HL-60 (cell line): ENCODE data around the gene RHOJ.
"Not testable (repeated sequence)": the region's sequence is repeated elsewhere in the genome, so short reads cannot be mapped to it uniquely, and the experiment has no call there.

ENCODE experiments used
- DNase-seq, 2 experiments: peaks; one replicate each; pipeline ENCODE4 v3.0.0-alpha.2; 2010 to 2020; ENCODE audit warnings: low read depth in 1 of 2, low spot score in 1 of 2
- H3K27ac ChIP-seq: fragments of 250-450 bp; sonication (Bioruptor Pico); replicated peaks from 2 replicates; pipeline ENCODE4 v1.5.1; 2020; ENCODE audit warnings: mild to moderate bottlenecking, moderate library complexity
- H3K27me3 ChIP-seq: fragments of 250-450 bp; sonication (Bioruptor Pico); 2 replicates; pipeline ENCODE4 v1.5.1; 2021; ENCODE audit warnings: mild to moderate bottlenecking, moderate library complexity; ENCODE audit not compliant: insufficient read depth, poor library complexity, severe bottlenecking
- H3K4me3 ChIP-seq: replicated peaks from 2 replicates; pipeline ENCODE4 v1.5.1; 2011; ENCODE audit warnings: mild to moderate bottlenecking, control low read depth, low read length; ENCODE audit not compliant: insufficient read depth
- GABPA ChIP-seq: IDR thresholded peaks from 2 replicates; pipeline ENCODE4 v1.6.1; 2012; ENCODE audit warnings: low read depth
- POLR2AphosphoS5 ChIP-seq: IDR thresholded peaks from 2 replicates; pipeline ENCODE4 v1.6.1; 2012; ENCODE audit warnings: low read depth
- SPI1 ChIP-seq: IDR thresholded peaks from 2 replicates; pipeline ENCODE4 v1.6.1; 2012; ENCODE audit warnings: low read depth, mild to moderate bottlenecking, borderline replicate concordance
- TF ChIP-seq, protein P1 (sequence below): IDR thresholded peaks from one replicate; pipeline ENCODE4 v1.5.1; 2011; ENCODE audit warnings: low read length, control low read depth, inconsistent platforms; ENCODE audit not compliant: insufficient read depth
- TF ChIP-seq, protein P2 (sequence below): IDR thresholded peaks from 2 replicates; pipeline ENCODE4 v1.6.1; 2012; ENCODE audit warnings: low read depth; ENCODE audit not compliant: insufficient replicate concordance

The RHOJ gene

DNA sequence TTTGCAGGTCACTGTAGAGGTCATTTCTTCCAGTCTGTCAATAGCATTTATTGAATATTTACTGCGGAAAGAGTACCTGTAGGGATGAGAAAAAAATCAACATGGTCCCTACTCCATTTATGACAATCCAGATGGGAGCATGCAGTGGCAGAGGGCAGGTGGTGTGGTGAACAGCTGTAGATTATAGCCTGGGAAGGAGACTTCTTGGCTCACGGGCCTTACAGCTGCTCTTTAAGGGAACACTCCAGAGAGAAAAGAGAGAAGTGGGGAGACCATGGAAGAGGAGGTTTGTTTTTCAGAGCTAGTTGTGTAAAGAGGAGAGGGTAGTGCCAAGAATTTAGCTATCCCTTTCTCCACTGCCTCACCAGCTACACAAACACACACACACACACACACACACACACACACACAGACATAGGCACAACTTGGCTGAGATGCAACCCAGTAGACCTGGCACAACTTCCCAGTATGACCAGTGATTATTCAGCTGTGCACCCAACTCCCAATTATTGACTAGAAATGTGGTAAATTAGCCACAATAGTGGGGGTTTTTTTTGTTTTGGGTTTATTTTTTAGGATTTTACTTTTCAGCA, 73.4 kb downstream of the RHOJ start:
- no peak for DNase-seq
- Histone ChIP-seq H3K27me3 (no peaks in the 10 kb centered on the region), H3K27ac (no peak overlapping the region), H3K4me3 (no peak overlapping the region)
- TF ChIP-seq, protein P1, sequence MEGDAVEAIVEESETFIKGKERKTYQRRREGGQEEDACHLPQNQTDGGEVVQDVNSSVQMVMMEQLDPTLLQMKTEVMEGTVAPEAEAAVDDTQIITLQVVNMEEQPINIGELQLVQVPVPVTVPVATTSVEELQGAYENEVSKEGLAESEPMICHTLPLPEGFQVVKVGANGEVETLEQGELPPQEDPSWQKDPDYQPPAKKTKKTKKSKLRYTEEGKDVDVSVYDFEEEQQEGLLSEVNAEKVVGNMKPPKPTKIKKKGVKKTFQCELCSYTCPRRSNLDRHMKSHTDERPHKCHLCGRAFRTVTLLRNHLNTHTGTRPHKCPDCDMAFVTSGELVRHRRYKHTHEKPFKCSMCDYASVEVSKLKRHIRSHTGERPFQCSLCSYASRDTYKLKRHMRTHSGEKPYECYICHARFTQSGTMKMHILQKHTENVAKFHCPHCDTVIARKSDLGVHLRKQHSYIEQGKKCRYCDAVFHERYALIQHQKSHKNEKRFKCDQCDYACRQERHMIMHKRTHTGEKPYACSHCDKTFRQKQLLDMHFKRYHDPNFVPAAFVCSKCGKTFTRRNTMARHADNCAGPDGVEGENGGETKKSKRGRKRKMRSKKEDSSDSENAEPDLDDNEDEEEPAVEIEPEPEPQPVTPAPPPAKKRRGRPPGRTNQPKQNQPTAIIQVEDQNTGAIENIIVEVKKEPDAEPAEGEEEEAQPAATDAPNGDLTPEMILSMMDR, result no peak
- TF ChIP-seq SPI1 (no peak), POLR2AphosphoS5 (no peak), GABPA (no peak)
- TF ChIP-seq, protein P2, sequence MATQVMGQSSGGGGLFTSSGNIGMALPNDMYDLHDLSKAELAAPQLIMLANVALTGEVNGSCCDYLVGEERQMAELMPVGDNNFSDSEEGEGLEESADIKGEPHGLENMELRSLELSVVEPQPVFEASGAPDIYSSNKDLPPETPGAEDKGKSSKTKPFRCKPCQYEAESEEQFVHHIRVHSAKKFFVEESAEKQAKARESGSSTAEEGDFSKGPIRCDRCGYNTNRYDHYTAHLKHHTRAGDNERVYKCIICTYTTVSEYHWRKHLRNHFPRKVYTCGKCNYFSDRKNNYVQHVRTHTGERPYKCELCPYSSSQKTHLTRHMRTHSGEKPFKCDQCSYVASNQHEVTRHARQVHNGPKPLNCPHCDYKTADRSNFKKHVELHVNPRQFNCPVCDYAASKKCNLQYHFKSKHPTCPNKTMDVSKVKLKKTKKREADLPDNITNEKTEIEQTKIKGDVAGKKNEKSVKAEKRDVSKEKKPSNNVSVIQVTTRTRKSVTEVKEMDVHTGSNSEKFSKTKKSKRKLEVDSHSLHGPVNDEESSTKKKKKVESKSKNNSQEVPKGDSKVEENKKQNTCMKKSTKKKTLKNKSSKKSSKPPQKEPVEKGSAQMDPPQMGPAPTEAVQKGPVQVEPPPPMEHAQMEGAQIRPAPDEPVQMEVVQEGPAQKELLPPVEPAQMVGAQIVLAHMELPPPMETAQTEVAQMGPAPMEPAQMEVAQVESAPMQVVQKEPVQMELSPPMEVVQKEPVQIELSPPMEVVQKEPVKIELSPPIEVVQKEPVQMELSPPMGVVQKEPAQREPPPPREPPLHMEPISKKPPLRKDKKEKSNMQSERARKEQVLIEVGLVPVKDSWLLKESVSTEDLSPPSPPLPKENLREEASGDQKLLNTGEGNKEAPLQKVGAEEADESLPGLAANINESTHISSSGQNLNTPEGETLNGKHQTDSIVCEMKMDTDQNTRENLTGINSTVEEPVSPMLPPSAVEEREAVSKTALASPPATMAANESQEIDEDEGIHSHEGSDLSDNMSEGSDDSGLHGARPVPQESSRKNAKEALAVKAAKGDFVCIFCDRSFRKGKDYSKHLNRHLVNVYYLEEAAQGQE, result no peak

DNA sequence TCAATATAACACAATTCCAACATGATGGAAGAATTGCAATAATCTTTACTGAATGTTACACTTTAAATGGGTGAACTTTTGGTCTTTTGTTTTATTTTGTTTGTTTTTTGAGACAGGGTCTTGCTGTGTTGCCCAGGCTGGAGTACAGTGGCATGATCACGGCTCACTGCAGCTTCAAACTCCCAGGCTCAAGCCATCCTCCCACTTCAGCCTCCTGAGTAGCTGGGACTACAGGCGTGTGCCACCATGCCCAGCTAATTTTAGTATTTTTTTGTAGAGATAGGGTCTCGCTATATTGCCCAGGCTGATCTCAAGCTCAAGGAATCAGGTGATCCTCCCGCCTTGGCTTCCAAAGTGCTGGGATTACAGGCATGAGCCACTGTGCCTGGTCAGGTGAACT, 75.7 kb downstream of the RHOJ start:
- DNase-seq, H3K27ac ChIP-seq, H3K27me3 ChIP-seq, H3K4me3 ChIP-seq: not testable (repeated sequence)

DNA sequence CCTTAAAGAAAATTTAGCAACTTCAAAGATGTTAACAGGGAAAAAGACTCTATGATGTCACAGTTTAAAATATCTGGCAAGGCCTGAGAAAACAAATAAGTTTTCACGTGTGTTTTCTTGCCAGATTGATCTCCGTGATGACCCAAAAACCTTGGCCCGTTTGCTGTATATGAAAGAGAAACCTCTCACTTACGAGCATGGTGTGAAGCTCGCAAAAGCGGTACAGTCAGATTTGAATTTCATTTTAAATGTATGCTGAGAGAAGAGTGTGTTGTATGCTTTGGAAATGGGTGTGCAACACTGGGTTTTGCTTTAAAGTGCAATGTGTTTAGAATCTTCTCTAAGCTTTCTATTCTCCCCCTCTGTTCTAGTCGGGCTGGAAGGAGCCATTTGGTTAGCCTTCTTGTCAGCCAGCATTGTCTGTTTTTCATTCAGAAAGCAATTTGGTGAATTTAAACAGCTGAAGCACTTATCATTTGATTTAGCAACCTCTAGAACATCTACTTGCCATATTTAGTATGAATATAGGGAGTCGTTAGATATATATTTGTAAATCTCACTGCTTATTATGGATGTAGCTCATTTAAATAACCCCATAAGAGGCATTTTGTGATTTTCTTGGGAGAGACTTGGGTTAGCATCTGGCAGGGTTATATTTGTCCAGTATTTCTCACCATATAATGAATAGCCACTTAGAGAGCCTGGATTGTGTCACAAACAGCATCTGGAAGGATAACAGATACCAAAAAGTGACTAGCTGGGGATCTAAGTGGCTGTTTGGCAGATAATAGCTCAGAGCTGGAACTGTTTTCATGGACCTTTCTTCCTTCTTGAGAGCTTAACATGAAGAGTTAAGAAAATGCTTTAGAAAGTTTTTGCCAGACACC, 79.0 kb downstream of the RHOJ start:
- no peak overlapping the region for H3K4me3 ChIP-seq

More for the DNA sequence above, 79.0 kb downstream of the RHOJ start:
- TF ChIP-seq, protein P1, result no peak
- TF ChIP-seq POLR2AphosphoS5 (no peak), GABPA (no peak), SPI1 (no peak)
- TF ChIP-seq, protein P2, result no peak
- peaks cover 12% of the 10 kb centered on the region for H3K27me3 ChIP-seq
- DNase-seq, result no peak
- no peak overlapping the region for H3K27ac ChIP-seq
